Activated CD4-positive, alpha-beta T cell treated with anti-CD3 and anti-CD28 coated beads for 36 hours (primary cell): Measurements from ENCODE around the gene NR0B2. TPM values are rescaled to one million over a fixed set of nuclear protein-coding genes. Genes with fewer than 3 reads are reported as not detected.

ENCODE experiments used
- ATAC-seq: fragments of 200-7000 bp; cut with Tn5 transposase; one replicate; pipeline ENCODE4 v1.10.0; 2021; ENCODE audit warnings: mild to moderate bottlenecking, moderate library complexity
- CTCF ChIA-PET: fragments of 350-600 bp; sonication (Branson Sonifier 250); formaldehyde crosslinking; loops from one replicate; lab custom pipeline; 2021; ENCODE audit warnings: antibody characterized with exemption; lab: Charles Lee
- POLR2A ChIA-PET: fragments of 350-600 bp; sonication (Branson Sonifier 250); formaldehyde crosslinking; loops from one replicate; lab custom pipeline; 2021; ENCODE audit warnings: antibody characterized with exemption, inconsistent platforms; lab: Charles Lee
- DNase-seq: peaks from one replicate; pipeline ENCODE4 v3.0.0-alpha.2; 2020
- H3K27ac Mint-ChIP-seq: one replicate; pipeline ENCODE4 v1.8.0; 2021; ENCODE audit warnings: mixed read lengths
- H3K27me3 Mint-ChIP-seq: one replicate; pipeline ENCODE4 v1.8.0; 2021; ENCODE audit warnings: mixed read lengths
- H3K36me3 Mint-ChIP-seq: one replicate; pipeline ENCODE4 v1.8.0; 2021; ENCODE audit warnings: low read depth, mixed read lengths
- H3K4me1 Mint-ChIP-seq: one replicate; pipeline ENCODE4 v1.8.0; 2021; ENCODE audit warnings: mixed read lengths
- H3K4me3 Mint-ChIP-seq: one replicate; pipeline ENCODE4 v1.8.0; 2021; ENCODE audit warnings: mild to moderate bottlenecking, moderate library complexity, mixed read lengths
- H3K9me3 Mint-ChIP-seq: one replicate; pipeline ENCODE4 v1.8.0; 2021; ENCODE audit warnings: low read depth, mixed read lengths
- intact Hi-C, 2 experiments: fragments of 100-400 bp; cut with DNase I in 1 of 2; cut with micrococcal nuclease in 1 of 2; formaldehyde crosslinking; loops; one replicate each; pipeline versions ENCODE4 v1.14.2 to v1.15.1; 2022 to 2024; cut with DNase I, micrococcal nuclease
- total RNA-seq, 2 experiments: library from RNA; stranded (reverse); gene quantifications; one replicate each; pipeline ENCODE4 v1.2.3, GENCODE V29; 2021

The NR0B2 gene
- total RNA-seq, 2 experiments from 2014 or later: not detected

DNA sequence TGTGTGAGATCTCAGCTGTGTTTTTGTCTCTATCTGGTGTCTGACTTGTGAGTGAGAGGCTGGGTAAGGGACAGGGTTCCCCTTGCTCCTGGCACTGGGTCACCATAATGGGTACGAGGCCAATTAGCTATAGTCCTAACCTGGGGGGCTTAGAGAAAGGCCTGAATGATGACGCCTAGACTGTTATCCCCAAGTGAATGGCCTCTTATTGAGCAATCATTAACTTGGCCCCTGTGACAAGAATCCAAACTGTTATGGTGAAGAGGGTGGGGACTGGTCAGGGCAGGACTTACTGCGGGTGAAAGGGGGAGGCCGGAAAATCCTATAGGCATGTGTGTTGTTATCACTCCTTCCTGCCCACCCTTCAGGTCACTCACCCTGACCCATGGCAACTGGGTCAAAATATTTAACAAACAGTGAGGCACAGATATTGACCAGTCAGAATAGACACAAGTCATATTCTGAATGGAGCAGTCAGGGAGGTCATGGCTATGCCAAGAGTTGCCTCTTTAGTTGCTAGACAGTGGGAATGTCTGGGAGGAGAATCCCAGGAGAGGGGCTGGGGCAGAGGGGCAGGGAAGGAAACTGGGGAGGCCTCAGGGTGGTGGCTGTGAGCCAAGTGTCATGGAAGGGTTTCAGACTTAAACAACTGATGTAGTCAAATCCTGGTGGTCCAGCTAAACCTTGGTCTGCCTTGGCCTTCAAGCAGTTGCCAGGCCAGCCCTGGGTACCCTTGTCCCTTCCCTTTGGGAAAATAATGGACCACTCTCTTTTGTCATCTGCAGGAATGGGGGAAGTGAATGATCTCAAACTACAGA is 3.2 kb downstream of the NR0B2 start:
- Mint-ChIP-seq H3K9me3 (no peaks in the 10 kb centered on the region), H3K27ac (no peak overlapping the region), H3K4me1 (no peaks in the 10 kb centered on the region), H3K36me3 (no peaks in the 10 kb centered on the region), H3K4me3 (no peak overlapping the region), H3K27me3 (no peaks in the 10 kb centered on the region)
- DNase-seq (no peak), ATAC-seq (no peak)
- intact Hi-C loops: no loop called here
- POLR2A ChIA-PET: no interaction called here
- CTCF ChIA-PET: interaction anchor here (1.1 kb wide), 1 partner anchor 23 kb away, joined by 4 read pairs; no protein-coding TSS in a partner anchor

DNA sequence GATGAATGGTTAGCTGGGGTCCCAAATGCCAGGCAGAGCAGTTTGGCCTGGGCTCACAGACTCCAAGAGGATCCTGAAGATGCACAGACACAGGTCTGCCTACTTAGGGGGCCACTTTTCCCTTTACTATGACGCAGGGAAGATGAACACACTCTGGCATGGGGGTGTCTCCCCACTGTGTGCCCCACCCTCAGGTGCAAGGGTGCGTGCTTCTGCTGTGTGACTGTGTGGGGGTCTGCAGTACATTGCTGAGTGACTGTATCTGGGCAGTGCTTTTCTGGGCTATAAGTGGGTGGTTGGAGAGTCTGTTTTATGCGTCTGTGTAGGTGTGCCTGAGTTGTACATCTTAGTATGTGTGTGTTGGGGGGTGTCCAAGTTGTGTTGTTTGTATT is 3.8 kb downstream of the NR0B2 start:
- ATAC-seq (no peak), DNase-seq (no peak)
- H3K36me3 Mint-ChIP-seq: no peaks in the 10 kb centered on the region
- intact Hi-C loops: no loop called here
- no peak overlapping the region for H3K27ac Mint-ChIP-seq
- no peaks in the 10 kb centered on the region for H3K27me3 Mint-ChIP-seq
- H3K4me3 Mint-ChIP-seq: no peak overlapping the region
- no peaks in the 10 kb centered on the region for H3K9me3 Mint-ChIP-seq
- H3K4me1 Mint-ChIP-seq: no peaks in the 10 kb centered on the region
- ChIA-PET CTCF (no interaction called here), POLR2A (no interaction called here)

DNA sequence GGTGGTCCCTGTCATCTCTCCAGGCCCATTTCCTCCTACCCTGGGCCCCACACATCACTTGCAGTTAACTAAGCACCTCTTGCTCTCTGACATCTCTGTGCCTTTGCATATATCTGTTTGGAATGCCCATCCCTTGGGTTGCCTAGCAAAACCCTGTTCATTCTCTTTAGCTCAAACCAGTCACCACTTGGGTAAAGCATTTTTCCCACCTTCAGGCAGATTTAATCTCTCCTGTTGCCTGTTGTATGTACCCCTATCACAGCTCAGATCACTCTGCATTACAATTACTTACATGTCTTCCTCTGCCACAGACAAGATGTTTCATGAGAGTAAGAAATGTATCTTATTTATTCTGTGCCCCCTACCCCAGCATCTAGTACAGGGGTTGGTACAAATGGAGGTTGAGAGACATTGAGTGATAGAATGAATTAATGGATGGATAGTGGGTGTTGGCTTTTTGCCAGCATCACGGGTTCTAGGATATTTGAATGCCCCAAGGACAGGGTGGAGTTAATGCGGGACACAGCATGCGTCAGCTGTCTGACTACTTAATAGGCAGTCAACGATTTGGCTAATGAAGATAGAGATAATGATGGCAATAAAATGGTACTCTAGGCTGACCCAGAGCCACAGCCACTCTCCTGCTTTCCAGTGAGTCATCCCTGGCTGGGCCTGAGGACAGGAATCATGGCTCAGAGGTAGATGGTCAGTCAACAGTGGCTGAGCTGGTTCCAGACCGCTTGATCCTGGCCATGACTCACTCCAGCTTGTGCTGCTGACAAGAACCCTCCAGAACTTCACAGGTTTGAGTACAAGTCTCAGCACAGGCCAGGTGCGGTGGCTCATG is 6.5 kb downstream of the NR0B2 start:
- Mint-ChIP-seq H3K27me3 (no peaks in the 10 kb centered on the region), H3K9me3 (no peaks in the 10 kb centered on the region), H3K36me3 (no peaks in the 10 kb centered on the region), H3K4me1 (no peaks in the 10 kb centered on the region), H3K4me3 (no peak overlapping the region), H3K27ac (no peak overlapping the region)
- DNase-seq: no peak
- CTCF ChIA-PET: interaction anchor here (0.5 to 0.8 kb wide), 2 partner anchors 119 to 396 kb away, joined by 3 read pairs; no protein-coding TSS in a partner anchor
- POLR2A ChIA-PET: interaction anchor here (1.0 kb wide), 1 partner anchor 17 kb away, joined by 3 read pairs; the partner anchor contains the start of gene GPN2
- ATAC-seq: no peak
- intact Hi-C loops: no loop called here

DNA sequence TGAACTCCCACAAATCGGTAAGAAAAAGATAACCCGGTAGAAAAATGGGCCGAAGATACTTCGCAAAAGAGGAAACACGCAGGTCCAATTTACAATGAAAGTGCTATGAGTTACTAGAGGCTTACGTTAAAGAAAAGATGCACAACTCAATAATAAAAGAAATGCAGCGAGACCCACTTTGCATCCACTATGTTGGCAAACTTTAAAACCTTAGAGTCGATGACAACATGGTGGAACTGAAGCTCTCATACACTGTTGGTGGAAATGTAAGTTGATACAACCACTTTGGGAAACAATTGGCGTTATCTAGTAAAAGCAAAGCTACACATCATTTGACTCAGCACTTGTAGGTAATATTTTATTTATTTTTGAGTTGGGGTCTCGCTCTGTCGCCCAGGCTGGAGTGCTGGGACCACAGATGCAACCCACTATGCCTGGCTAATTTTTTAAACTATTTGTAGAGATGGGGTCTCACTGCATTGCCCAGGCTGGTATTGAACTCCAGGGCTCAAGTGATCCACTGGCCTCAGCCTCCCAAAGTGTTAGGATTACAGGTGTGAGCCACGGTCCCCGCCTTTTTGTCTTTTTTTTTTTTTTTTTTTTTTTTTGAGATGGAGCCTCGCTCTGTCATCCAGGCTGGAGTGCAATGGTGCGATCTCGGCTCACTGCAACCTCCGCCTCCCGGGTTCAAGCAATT is 12.8 kb downstream of the NR0B2 start:
- ChIA-PET POLR2A (interaction anchor here (0.5 to 3.3 kb wide), 9 partner anchors 11 to 1746 kb away, joined by 3 to 18 read pairs (median 4); partner anchors contain the start of genes GPN2 and NUDC), CTCF (interaction anchor here (0.6 to 3.2 kb wide), 7 partner anchors 11 to 683 kb away, joined by 3 to 20 read pairs (median 3); partner anchors contain the start of genes GPN2 and NUDC)
- peak overlapping the region; percentile 94 for H3K4me3 Mint-ChIP-seq
- ATAC-seq (no peak), DNase-seq (no peak)
- peaks cover 3% of the 10 kb centered on the region for H3K36me3 Mint-ChIP-seq
- H3K27me3 Mint-ChIP-seq: no peaks in the 10 kb centered on the region
- H3K4me1 Mint-ChIP-seq: peaks cover 17% of the 10 kb centered on the region
- H3K27ac Mint-ChIP-seq: peak overlapping the region; percentile 100
- intact Hi-C loops: loop anchor here (1.0 to 2.0 kb wide), 6 partner anchors 11 to 400 kb away; partner anchors contain the start of genes GPN2 (in 2 of the 2), NUDC (in 2 of the 2) and WDTC1 (in 1 of the 2)
- no peaks in the 10 kb centered on the region for H3K9me3 Mint-ChIP-seq

DNA sequence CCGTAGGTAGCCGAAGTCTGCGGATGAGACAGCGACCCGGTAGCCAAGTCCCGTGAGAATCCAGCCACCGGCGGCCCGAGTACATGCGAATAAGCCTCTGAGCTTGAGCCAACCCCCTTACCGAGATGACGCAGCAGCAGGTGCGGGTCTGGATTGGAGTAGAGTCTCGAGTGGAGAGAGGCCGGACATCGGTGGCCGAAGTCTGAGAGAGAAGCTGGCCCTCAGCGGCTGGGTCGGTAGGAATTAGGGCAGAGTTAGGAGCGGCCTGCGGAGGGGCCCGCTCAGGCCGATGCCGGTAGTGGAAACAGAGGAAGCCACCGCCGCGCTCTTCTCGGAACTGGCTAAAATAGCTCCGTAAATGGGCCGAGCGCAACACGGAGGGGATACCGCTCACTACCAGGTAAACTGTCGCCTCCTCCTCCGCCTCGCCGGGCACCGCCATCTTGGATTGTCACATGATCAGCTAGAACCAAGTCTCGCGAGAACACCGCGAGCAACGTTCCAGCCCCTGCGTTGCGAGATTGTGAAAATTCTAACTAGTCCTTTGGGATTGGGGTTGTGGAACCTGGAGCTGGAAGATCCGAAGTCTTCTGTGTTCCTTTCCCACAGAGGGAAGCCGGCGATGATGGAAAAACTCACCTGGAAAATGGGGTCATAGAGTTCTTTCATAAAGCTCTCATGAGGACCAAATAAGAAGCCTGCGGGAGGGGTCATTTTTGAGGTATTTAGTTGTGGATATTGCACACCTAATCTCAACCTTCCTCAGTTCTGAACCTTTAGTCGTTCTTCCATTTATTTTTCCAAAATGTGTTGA is 13.6 kb downstream of the NR0B2 start, which contains the start of gene GPATCH3:
Gene GPATCH3, minus strand, starts transcription at position 467 of the 814 bp plus-strand sequence. Its CDS starts 25 bp downstream, at position 442.
- ATAC-seq (peak; percentile 93), DNase-seq (peak; percentile 95)
- Mint-ChIP-seq H3K4me1 (peaks cover 17% of the 10 kb centered on the region), H3K36me3 (peaks cover 5% of the 10 kb centered on the region), H3K27ac (peak within 1 kb of the TSS; percentile 100), H3K9me3 (no peaks in the 10 kb centered on the region), H3K4me3 (peak within 1 kb of the TSS; percentile 94), H3K27me3 (no peaks in the 10 kb centered on the region)
- POLR2A ChIA-PET: interaction anchor here (0.5 to 3.3 kb wide), 12 partner anchors 10 to 1747 kb away, joined by 3 to 18 read pairs (median 4); partner anchors contain the start of genes GPN2 and NUDC
- intact Hi-C loops: loop anchor here (1.0 to 2.0 kb wide), 6 partner anchors 10 to 399 kb away; partner anchors contain the start of genes GPN2 (in 2 of the 2), NUDC (in 2 of the 2) and WDTC1 (in 1 of the 2)
- CTCF ChIA-PET: interaction anchor here (0.6 to 3.2 kb wide), 10 partner anchors 10 to 683 kb away, joined by 3 to 20 read pairs (median 4); partner anchors contain the start of genes GPN2 and NUDC

DNA sequence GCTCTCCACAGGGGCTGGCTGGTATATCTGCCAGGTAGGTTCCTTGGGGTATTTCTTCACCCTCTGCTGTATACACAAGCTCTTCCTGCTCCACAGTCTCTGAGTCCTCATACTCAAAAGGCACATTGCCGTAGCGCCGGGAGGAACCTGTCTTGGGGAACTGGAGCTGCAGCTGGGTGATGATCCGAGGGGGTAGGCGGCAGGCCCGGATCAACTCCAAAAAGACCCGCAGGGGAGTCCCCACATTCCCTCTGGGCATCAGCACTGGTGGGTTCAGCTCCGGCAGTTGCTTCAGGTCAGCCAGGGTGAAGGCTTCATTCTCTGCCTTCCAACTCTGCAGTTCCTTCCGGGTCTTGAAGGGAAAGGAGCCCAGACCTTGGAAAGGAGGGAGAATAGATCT is 16.4 kb downstream of the NR0B2 start:
- no peak overlapping the region for H3K27ac Mint-ChIP-seq
- ATAC-seq (no peak), DNase-seq (no peak)
- peaks cover 17% of the 10 kb centered on the region for H3K4me1 Mint-ChIP-seq
- intact Hi-C loops: no loop called here
- peaks cover 20% of the 10 kb centered on the region for H3K36me3 Mint-ChIP-seq
- CTCF ChIA-PET: interaction anchor here (0.7 to 1.5 kb wide), 3 partner anchors 7 to 407 kb away, joined by 3 to 11 read pairs (median 3); partner anchors contain the start of gene GPN2
- POLR2A ChIA-PET: interaction anchor here (0.6 to 0.7 kb wide), 3 partner anchors 204 to 478 kb away, joined by 3 to 6 read pairs (median 5); no protein-coding TSS in a partner anchor
- no peaks in the 10 kb centered on the region for H3K9me3 Mint-ChIP-seq
- no peaks in the 10 kb centered on the region for H3K27me3 Mint-ChIP-seq
- no peak overlapping the region for H3K4me3 Mint-ChIP-seq

DNA sequence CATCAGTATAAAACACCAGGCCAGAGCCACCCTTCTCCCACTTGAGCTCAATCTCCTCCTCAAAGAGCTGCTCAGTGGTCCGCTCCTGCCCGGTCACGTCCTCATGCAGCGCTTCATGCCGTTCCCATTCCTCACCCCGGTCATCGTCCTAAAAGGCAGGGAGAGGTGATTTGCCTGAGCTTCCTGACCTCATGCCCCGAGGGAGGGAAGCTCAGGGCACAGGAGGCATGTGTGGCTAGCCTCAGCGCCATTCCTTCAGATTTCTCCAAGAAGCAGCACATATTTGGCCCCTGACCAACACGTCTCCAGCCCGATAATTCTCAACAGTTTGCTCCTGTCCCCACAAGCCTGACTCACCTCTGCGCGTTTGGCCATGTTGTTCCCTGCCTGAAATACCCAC is 19.5 kb downstream of the NR0B2 start:
- no peak overlapping the region for H3K27ac Mint-ChIP-seq
- H3K9me3 Mint-ChIP-seq: no peaks in the 10 kb centered on the region
- no peak overlapping the region for H3K4me3 Mint-ChIP-seq
- ChIA-PET POLR2A (no interaction called here), CTCF (interaction anchor here (0.5 to 1.4 kb wide), 4 partner anchors 15 to 267 kb away, joined by 3 read pairs; partner anchors contain the start of gene SFN)
- H3K4me1 Mint-ChIP-seq: peaks cover 13% of the 10 kb centered on the region
- DNase-seq (no peak), ATAC-seq (no peak)
- H3K36me3 Mint-ChIP-seq: peaks cover 23% of the 10 kb centered on the region
- H3K27me3 Mint-ChIP-seq: no peaks in the 10 kb centered on the region
- intact Hi-C loops: no loop called here

DNA sequence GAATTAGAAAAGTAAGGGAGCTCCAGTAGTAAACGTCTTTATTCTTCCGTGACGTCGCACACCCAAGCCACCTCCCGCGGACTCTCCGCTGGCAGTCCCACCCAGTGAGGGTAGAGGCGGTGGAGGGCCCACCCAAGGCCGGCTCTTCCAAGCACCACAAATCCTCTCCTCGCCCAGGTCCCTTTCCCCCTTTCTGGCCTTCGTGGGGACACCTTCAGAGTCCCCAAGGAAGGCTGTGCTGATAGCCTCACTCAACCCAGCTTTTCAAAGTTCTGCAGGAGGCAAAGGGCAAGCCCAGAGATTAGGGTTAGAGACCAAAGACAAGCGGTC is 23.3 kb downstream of the NR0B2 start:
- ChIA-PET POLR2A (interaction anchor here (0.5 to 2.6 kb wide), 14 partner anchors 10 to 1934 kb away, joined by 3 to 20 read pairs (median 4); partner anchors contain the start of genes DHDDS, GPATCH3 and NUDC), CTCF (interaction anchor here (0.6 to 2.4 kb wide), 11 partner anchors 8 to 306 kb away, joined by 3 to 20 read pairs (median 3); partner anchors contain the start of gene GPATCH3)
- no peaks in the 10 kb centered on the region for H3K9me3 Mint-ChIP-seq
- DNase-seq (no peak), ATAC-seq (peak; percentile 20)
- H3K27me3 Mint-ChIP-seq: no peaks in the 10 kb centered on the region
- H3K27ac Mint-ChIP-seq: peak overlapping the region; percentile 91
- peaks cover 39% of the 10 kb centered on the region for H3K36me3 Mint-ChIP-seq
- H3K4me1 Mint-ChIP-seq: peaks cover 22% of the 10 kb centered on the region
- peak overlapping the region; percentile 92 for H3K4me3 Mint-ChIP-seq
- intact Hi-C loops: loop anchor here (1.0 to 2.0 kb wide), 5 partner anchors 10 to 265 kb away; partner anchors contain the start of genes GPATCH3 (in 2 of the 2), NUDC (in 2 of the 2) and SLC9A1 (in 1 of the 2)
